Measurements from ENCODE around the gene PTPRN2. TPM values are rescaled to one million over a fixed set of nuclear protein-coding genes. Genes with fewer than 3 reads are reported as not detected.

The PTPRN2 gene
- total and polyA plus RNA-seq, 2 experiments from 2014 or later = 0.28 TPM; not detected in 1

- Histone ChIP-seq H3K27me3 (no peaks in the 10 kb centered on the region), H3K36me3 (no peaks in the 10 kb centered on the region), H3K4me1 (ENCODE audit: low read depth) (no peaks in the 10 kb centered on the region), H3K27ac (no peak overlapping the region), H3K4me3 (no peak overlapping the region), H3K9me3 (ENCODE audit: low read depth) (peaks cover 3% of the 10 kb centered on the region)
- no peak for TF ChIP-seq CTCF (IDR thresholded peaks at IDR 0.05; ENCODE audit: low read depth, low read length)
- no peak for DNase-seq (ENCODE audit: low read depth in 1 of 2, low spot score in 1 of 2)
Measured at GRCh38 chr7:157870644-157871290, 716.9 kb downstream of the PTPRN2 start.

DNA sequence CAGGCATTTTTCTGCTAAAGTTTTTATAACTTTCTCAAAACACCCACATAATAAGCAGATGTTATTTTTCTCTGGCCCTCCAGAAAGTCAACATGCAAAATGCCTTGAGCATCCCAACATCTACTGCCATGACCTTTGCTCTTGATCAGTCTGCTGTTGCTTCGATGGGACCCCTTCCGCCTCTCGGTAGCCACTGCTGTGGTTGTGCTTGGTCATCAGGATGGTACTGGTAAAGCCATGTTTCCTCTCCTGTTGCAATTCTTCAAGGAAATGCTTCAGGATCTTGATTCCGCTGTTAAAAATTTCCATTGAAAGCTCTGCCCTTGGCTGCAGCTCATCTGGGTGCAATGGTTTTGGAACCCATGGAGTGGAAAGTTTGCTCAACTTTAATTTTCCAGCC lies 717.8 kb downstream of the PTPRN2 start:
- Histone ChIP-seq H3K4me3 (no peak overlapping the region), H3K27ac (no peak overlapping the region), H3K27me3 (no peaks in the 10 kb centered on the region), H3K36me3 (no peaks in the 10 kb centered on the region), H3K4me1 (ENCODE audit: low read depth) (no peaks in the 10 kb centered on the region), H3K9me3 (ENCODE audit: low read depth) (peaks cover 3% of the 10 kb centered on the region)
- no peak for TF ChIP-seq CTCF (IDR thresholded peaks at IDR 0.05; ENCODE audit: low read depth, low read length)
- DNase-seq (ENCODE audit: low read depth in 1 of 2, low spot score in 1 of 2) = no peak

- Histone ChIP-seq H3K9me3 (ENCODE audit: low read depth) (peaks cover 3% of the 10 kb centered on the region), H3K27ac (no peak overlapping the region), H3K4me3 (no peak overlapping the region), H3K36me3 (no peaks in the 10 kb centered on the region), H3K27me3 (no peaks in the 10 kb centered on the region), H3K4me1 (ENCODE audit: low read depth) (no peaks in the 10 kb centered on the region)
- TF ChIP-seq CTCF (IDR thresholded peaks at IDR 0.05; ENCODE audit: low read depth, low read length) = no peak
- DNase-seq (ENCODE audit: low read depth in 1 of 2, low spot score in 1 of 2) = no peak
Measured at GRCh38 chr7:157867685-157868305, 719.8 kb downstream of the PTPRN2 start.

GRCh38 chr7:157866336-157866924 lies 721.2 kb downstream of the PTPRN2 start:
- H3K27ac ChIP-seq = no peak overlapping the region
- no peaks in the 10 kb centered on the region for H3K36me3 ChIP-seq
- H3K9me3 ChIP-seq (ENCODE audit: low read depth) = peaks cover 3% of the 10 kb centered on the region
- DNase-seq (ENCODE audit: low read depth in 1 of 2, low spot score in 1 of 2) = no peak
- no peak for TF ChIP-seq CTCF (IDR thresholded peaks at IDR 0.05; ENCODE audit: low read depth, low read length)
- no peaks in the 10 kb centered on the region for H3K4me1 ChIP-seq (ENCODE audit: low read depth)
- no peaks in the 10 kb centered on the region for H3K27me3 ChIP-seq
- no peak overlapping the region for H3K4me3 ChIP-seq

GRCh38 chr7:157865351-157866165 lies 722.1 kb downstream of the PTPRN2 start:
- no peak overlapping the region for H3K27ac ChIP-seq
- no peaks in the 10 kb centered on the region for H3K36me3 ChIP-seq
- TF ChIP-seq CTCF (IDR thresholded peaks at IDR 0.05; ENCODE audit: low read depth, low read length) = no peak
- H3K4me1 ChIP-seq (ENCODE audit: low read depth) = no peaks in the 10 kb centered on the region
- H3K9me3 ChIP-seq (ENCODE audit: low read depth) = peaks cover 3% of the 10 kb centered on the region
- no peaks in the 10 kb centered on the region for H3K27me3 ChIP-seq
- DNase-seq (ENCODE audit: low read depth in 1 of 2, low spot score in 1 of 2) = no peak
- H3K4me3 ChIP-seq = no peak overlapping the region

Data from cardiac muscle cell (in vitro differentiated cells and primary cell).